Gastrocnemius medialis (tissue), 4 donors: ENCODE measurements around the gene ZFHX3.

Experiments used
- POLR2A ChIP-seq, 2 donors: fragments of 450-650 bp; IDR thresholded peaks; one replicate each; pipeline ENCODE4 v1.6.1; 2017; ENCODE audit warnings: antibody characterized with exemption in 2 of 2, mild to moderate bottlenecking in 2 of 2, moderate library complexity in 2 of 2
- TF ChIP-seq, protein P1 (sequence below), 5 experiments: fragments of 450-650 bp in 3 of 5; fragments of 200-600 bp in 2 of 5; sonication (generic) in 2 of 5; IDR thresholded peaks in 4 of 5; conservative IDR thresholded peaks in 1 of 5; 1 replicate in 4 of 5; 2 replicates in 1 of 5; pipeline ENCODE4 v1.5.1; 2016 to 2019; ENCODE audit warnings: antibody characterized with exemption in 5 of 5, mild to moderate bottlenecking in 3 of 5, moderate library complexity in 3 of 5

DNA sequence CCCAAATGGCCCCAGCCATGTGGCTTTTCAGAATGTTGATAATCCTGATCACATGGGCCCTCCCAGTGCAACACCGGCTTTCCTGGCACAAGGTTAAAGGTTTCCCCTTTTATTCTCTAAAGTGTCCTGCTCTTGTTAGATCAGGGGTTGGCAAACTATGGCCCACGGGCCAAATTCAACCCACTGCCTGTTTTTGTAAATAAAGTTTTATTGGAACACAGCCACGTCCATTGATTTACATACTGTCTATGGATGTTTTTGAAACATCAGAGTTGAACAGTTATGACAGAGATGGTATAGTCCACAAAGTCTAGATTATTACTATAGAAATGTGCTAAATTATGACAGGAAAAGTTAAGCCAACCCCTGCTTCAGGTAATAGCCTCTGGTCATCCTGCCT, 157.3 kb downstream of the ZFHX3 start:
- TF ChIP-seq, protein P1, sequence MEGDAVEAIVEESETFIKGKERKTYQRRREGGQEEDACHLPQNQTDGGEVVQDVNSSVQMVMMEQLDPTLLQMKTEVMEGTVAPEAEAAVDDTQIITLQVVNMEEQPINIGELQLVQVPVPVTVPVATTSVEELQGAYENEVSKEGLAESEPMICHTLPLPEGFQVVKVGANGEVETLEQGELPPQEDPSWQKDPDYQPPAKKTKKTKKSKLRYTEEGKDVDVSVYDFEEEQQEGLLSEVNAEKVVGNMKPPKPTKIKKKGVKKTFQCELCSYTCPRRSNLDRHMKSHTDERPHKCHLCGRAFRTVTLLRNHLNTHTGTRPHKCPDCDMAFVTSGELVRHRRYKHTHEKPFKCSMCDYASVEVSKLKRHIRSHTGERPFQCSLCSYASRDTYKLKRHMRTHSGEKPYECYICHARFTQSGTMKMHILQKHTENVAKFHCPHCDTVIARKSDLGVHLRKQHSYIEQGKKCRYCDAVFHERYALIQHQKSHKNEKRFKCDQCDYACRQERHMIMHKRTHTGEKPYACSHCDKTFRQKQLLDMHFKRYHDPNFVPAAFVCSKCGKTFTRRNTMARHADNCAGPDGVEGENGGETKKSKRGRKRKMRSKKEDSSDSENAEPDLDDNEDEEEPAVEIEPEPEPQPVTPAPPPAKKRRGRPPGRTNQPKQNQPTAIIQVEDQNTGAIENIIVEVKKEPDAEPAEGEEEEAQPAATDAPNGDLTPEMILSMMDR (IDR thresholded peaks at IDR 0.05 in 4 of 5, conservative IDR thresholded peaks at IDR 0.05 in 1 of 5): no peak
- no peak for TF ChIP-seq POLR2A (IDR thresholded peaks at IDR 0.05)
